SK-N-MC (cell line): ENCODE data around the gene BCAR3.

Experiments
- DNase-seq: peaks from one replicate; pipeline ENCODE4 v3.0.0-alpha.2; 2011; ENCODE audit warnings: low read depth, low spot score
- H3K27ac ChIP-seq: fragments of 200-600 bp; sonication (generic); 2 replicates; pipeline ENCODE4 v1.5.1; 2016; ENCODE audit warnings: mixed run types
- H3K36me3 ChIP-seq: fragments of 200-600 bp; sonication (generic); 2 replicates; pipeline ENCODE4 v1.6.1; 2017; ENCODE audit warnings: antibody characterized with exemption, low read length, mixed read lengths; ENCODE audit not compliant: insufficient read depth
- H3K4me3 ChIP-seq: fragments of 200-600 bp; sonication (generic); 2 replicates; pipeline ENCODE4 v1.5.1; 2016
- H3K9ac ChIP-seq: fragments of 200-600 bp; sonication (generic); 2 replicates; pipeline ENCODE4 v1.8.0; 2017; ENCODE audit warnings: mixed run types, mixed read lengths; ENCODE audit not compliant: insufficient read length
- H3K9me3 ChIP-seq: fragments of 200-600 bp; sonication (generic); 2 replicates; pipeline ENCODE4 v1.6.1; 2017; ENCODE audit warnings: low read depth, mild to moderate bottlenecking, antibody characterized with exemption, low read length, moderate library complexity, mixed read lengths
- EZH2 ChIP-seq: fragments of 200-600 bp; sonication (generic); IDR thresholded peaks from one replicate; pipeline ENCODE4 v1.6.1; 2017; ENCODE audit warnings: antibody characterized with exemption
- FOXP2 ChIP-seq: optimal IDR thresholded peaks from 2 replicates; pipeline ENCODE3; 2011; ENCODE audit warnings: mild to moderate bottlenecking, moderate library complexity; ENCODE audit not compliant: insufficient read depth; ENCODE audit errors: extremely low read length, control extremely low read depth
- POLR2AphosphoS5 ChIP-seq: IDR thresholded peaks from 2 replicates; pipeline ENCODE4 v1.6.1; 2012; ENCODE audit warnings: mild to moderate bottlenecking, low read depth, low read length, borderline replicate concordance

The BCAR3 gene

DNA sequence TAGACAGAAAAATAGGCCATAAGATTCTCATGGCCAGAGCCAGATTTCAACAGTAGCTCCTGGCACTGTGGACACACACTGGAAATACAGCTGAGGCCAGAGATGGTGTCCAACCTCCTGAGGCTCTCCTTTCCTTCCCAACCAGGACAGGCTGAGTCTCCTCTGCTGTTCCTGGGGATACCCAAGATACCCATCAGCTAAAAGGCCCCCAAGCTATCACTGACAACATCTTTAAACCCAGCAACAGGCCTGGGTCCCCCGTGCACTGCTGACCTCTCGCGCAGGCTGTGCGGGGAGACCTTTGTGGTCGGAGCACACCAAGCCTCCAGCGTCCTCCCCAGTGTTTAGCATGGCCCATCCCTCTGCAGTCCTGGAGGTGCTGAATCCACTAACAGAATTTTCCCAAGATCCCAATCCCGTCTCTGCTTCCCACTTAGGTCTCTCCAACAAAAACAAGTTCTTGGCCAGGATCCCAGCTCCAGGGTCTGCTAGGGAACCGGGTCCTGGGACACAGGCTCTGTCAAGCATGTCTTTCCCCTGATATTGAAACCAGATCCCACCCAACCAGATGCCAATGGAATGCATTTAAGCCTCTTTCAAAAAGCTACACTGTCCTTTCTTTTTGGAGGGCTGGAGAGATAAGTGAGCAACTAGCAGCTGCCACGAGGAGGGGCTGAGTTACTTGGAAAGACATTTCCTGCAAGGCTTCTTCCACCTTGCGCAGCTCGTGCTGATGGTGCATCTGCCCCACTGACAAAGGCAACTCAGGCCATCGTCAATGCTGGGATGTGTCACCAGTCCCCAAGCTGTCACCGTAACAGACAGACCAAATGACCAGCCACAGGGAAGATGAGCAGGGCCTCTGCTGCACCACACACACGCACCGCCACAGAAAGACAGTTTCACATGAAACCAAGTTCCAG, 73.2 kb downstream of the BCAR3 start:
- H3K4me3 ChIP-seq: no peak overlapping the region
- no peak for TF ChIP-seq POLR2AphosphoS5
- TF ChIP-seq FOXP2: no peak
- TF ChIP-seq EZH2: no peak
- H3K27ac ChIP-seq: no peak overlapping the region
- H3K36me3 ChIP-seq: no peaks in the 10 kb centered on the region
- no peak overlapping the region for H3K9ac ChIP-seq
- DNase-seq: no peak
- H3K9me3 ChIP-seq: no peaks in the 10 kb centered on the region

DNA sequence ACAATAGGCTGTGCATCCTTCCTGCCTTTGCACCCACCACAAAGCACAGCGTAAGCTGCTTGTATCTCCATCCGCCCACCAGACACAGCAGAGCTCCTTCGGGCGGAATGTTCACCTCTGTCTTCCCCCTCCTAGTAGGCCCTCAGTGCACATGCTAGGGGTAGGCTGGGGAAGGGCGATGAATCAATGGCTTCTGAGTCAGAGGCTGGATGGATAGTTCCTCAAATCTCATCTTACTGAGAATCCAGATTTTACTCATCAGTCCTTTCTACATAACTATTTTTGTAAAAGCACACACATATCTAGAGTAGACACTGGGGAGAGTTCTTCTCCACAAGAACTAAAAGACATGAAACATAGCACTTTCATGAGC, 73.8 kb downstream of the BCAR3 start:
- no peak for TF ChIP-seq EZH2
- no peak for TF ChIP-seq POLR2AphosphoS5
- TF ChIP-seq FOXP2: no peak
- Histone ChIP-seq H3K27ac (no peak overlapping the region), H3K4me3 (no peak overlapping the region), H3K36me3 (no peaks in the 10 kb centered on the region), H3K9me3 (no peaks in the 10 kb centered on the region), H3K9ac (no peak overlapping the region)
- no peak for DNase-seq

DNA sequence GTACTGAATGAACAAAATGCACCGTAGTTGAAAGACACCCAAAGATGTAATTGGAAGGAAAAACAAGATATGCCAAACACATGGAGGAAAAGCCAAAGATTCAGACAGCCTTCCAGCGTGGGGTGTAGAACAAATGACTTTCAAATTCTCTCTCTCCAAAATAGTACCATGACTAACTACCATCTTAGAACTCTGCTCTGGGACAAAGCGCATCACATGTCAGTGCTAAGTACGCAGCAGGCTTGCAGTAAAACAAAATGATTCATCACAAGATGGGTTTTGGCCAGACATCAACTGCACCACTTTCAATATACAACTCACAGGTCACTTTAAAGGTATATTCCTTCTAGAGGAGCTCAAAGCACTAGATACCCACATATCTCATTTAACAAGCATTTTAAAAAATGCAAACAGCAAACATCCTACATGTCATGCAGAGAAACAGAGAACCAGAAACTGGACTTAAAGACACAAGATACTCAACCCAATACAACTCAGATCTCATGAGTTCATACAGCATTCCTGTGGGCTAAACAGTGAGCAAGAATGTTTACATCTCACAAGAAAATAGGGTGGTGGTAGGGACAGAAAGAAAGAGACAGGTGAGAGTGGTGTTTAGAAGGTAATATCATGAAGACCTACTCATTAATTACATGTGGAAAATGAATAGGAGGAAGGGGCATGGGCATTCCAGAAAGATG, 75.7 kb downstream of the BCAR3 start:
- H3K4me3 ChIP-seq: no peak overlapping the region
- H3K9ac ChIP-seq: no peak overlapping the region
- H3K36me3 ChIP-seq: no peaks in the 10 kb centered on the region
- no peaks in the 10 kb centered on the region for H3K9me3 ChIP-seq
- no peak for TF ChIP-seq POLR2AphosphoS5
- no peak for TF ChIP-seq FOXP2
- no peak for TF ChIP-seq EZH2
- no peak overlapping the region for H3K27ac ChIP-seq
- DNase-seq: no peak

DNA sequence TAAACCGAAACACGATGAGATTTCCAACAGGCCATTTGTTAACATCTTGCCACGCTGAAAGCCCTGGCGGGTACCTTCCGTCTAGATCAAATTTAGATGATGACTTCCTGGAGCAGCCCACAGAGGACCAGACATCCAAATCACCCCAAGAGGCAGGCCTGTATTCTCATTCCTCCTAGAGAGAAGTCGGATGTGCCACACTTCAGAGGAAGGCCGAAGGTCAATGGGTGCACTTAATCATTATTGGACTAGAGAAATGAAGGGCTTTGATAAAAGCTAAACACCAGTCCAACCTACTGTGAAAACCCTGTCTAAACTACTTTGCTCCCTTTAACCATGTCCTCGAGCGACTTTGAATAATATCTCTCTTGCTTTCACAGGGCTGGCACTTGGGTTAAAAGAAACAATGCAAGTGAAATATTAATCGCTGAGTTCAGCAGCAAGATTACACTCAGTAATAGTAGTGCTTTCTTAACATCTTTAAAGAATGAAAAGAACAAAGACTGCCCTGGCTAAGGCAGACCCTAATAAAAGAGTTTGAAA, 76.5 kb downstream of the BCAR3 start:
- Histone ChIP-seq H3K27ac (no peak overlapping the region), H3K9me3 (no peaks in the 10 kb centered on the region), H3K9ac (no peak overlapping the region), H3K4me3 (no peak overlapping the region), H3K36me3 (no peaks in the 10 kb centered on the region)
- TF ChIP-seq EZH2: no peak
- no peak for TF ChIP-seq POLR2AphosphoS5
- TF ChIP-seq FOXP2: no peak
- DNase-seq: no peak

DNA sequence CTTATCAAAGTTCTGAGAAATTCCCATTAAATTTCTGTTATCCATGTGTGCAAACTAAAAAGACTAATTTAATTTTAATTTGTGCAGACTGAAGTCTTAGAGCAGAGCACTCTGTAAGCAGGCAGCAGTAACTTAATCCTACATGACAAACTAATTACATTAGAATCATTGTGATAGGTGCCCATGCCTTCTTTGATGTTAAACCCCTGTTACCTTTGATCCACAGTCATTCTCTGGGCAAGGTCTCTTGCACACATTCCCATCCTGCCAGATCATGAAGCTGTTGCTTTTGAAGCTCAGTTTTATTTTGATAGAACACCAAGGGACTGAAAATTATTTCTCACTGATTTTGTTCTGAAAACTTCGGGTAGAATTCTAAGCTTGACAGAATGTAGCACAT, 77.2 kb downstream of the BCAR3 start:
- no peaks in the 10 kb centered on the region for H3K36me3 ChIP-seq
- no peaks in the 10 kb centered on the region for H3K9me3 ChIP-seq
- no peak overlapping the region for H3K4me3 ChIP-seq
- no peak for DNase-seq
- H3K27ac ChIP-seq: no peak overlapping the region
- H3K9ac ChIP-seq: no peak overlapping the region
- TF ChIP-seq EZH2 (no peak), POLR2AphosphoS5 (no peak), FOXP2 (no peak)

DNA sequence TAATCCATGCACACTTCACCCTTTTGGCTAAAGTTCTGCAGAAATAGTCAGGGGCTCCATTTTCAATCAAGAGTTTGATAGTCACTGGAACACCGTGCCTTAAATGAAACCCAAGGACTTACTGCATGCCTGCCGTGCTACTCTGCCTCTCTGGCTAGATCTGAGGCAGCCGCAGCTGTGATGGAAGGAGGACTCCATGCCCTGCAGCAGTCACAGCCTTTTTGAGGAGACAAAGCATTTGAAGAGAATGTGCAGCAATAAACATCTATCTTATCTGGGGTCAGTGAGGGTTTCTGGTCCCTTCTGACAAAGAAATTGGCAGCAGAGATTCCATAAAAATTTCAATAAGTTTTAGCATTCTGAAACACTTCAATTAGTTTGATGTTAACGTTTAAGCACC, 78.0 kb downstream of the BCAR3 start:
- H3K9me3 ChIP-seq: no peaks in the 10 kb centered on the region
- no peak for TF ChIP-seq EZH2
- no peak for TF ChIP-seq POLR2AphosphoS5
- TF ChIP-seq FOXP2: no peak
- no peak overlapping the region for H3K27ac ChIP-seq
- no peak overlapping the region for H3K4me3 ChIP-seq
- no peak overlapping the region for H3K9ac ChIP-seq
- H3K36me3 ChIP-seq: no peaks in the 10 kb centered on the region
- DNase-seq: no peak

DNA sequence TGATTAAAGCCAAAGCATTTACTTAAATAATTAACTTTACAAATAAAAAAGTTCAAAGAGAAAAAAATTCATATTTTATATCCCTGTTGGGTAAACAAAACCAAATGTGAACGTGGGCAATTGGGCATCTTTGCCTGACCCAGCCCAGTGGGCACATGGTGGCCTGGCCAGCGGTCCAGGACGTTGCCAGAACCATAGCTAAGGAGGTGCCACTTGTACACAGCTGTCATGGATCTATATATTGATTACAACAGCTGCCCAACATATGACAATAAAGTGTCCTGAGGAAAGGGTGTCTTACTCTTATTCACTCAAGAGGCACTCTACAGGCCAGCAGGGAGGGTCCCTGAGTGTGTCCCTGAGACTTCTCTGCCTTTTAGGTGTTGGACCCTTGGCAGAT, 78.5 kb downstream of the BCAR3 start:
- Histone ChIP-seq H3K9ac (no peak overlapping the region), H3K4me3 (no peak overlapping the region), H3K27ac (no peak overlapping the region), H3K9me3 (no peaks in the 10 kb centered on the region), H3K36me3 (no peaks in the 10 kb centered on the region)
- no peak for TF ChIP-seq POLR2AphosphoS5
- no peak for TF ChIP-seq EZH2
- TF ChIP-seq FOXP2: no peak
- DNase-seq: no peak

DNA sequence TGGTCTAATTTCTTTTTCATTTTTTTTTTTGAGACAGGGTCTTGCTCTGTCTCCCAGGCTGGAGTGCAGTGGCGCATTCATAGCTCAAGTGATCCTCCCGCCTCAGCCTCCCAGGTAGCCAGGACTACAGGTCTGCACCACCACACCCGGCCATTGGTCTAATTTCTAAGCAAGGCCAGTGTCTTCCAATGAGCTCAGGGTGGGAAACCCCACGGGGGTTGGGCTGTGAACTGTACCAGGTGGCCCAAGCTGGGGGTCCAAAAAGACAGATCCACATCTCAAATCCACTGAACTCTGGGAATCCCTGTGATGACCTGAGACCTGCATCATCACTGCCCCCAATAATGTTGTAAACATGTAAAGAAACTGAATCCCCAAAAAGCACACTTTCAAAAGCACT, 79.5 kb downstream of the BCAR3 start:
- Histone ChIP-seq H3K9me3 (no peaks in the 10 kb centered on the region), H3K36me3 (no peaks in the 10 kb centered on the region), H3K9ac (no peak overlapping the region), H3K27ac (no peak overlapping the region), H3K4me3 (no peak overlapping the region)
- TF ChIP-seq FOXP2 (no peak), EZH2 (no peak), POLR2AphosphoS5 (no peak)
- no peak for DNase-seq
